H7 (cell line): Measurements from ENCODE around the gene NDUFS6. TPM values are rescaled to one million over a fixed set of nuclear protein-coding genes. Genes with fewer than 3 reads are reported as not detected.
A peak's percentile ranks its signal among the peaks of the same experiment; 100 is the strongest.

Experiments used
- DNase-seq: peaks from one replicate; pipeline ENCODE4 v3.0.0; 2012
- H3K27me3 ChIP-seq: 2 replicates; pipeline ENCODE4 v1.6.0; 2011; ENCODE audit warnings: mild to moderate bottlenecking, low read length; ENCODE audit not compliant: control insufficient read depth, insufficient read depth
- H3K36me3 ChIP-seq: replicated peaks from 2 replicates; pipeline ENCODE4 v1.5.1; 2011; ENCODE audit warnings: low read length; ENCODE audit not compliant: control insufficient read depth, insufficient read depth
- H3K4me3 ChIP-seq: 2 replicates; pipeline ENCODE4 v1.5.1; 2011; ENCODE audit warnings: low read depth, mild to moderate bottlenecking, control low read depth, low read length, moderate library complexity; ENCODE audit not compliant: insufficient read depth
- total RNA-seq: library from RNA; depleted of rRNA; stranded (reverse); fragments of >200 nt; shearing (Covaris generic); gene quantifications from 2 replicates; pipeline ENCODE4 v1.2.3, GENCODE V29; 2014; rRNA removed

The NDUFS6 gene
- total RNA-seq = 35.2 and 51.9 TPM in 2 replicates

DNA sequence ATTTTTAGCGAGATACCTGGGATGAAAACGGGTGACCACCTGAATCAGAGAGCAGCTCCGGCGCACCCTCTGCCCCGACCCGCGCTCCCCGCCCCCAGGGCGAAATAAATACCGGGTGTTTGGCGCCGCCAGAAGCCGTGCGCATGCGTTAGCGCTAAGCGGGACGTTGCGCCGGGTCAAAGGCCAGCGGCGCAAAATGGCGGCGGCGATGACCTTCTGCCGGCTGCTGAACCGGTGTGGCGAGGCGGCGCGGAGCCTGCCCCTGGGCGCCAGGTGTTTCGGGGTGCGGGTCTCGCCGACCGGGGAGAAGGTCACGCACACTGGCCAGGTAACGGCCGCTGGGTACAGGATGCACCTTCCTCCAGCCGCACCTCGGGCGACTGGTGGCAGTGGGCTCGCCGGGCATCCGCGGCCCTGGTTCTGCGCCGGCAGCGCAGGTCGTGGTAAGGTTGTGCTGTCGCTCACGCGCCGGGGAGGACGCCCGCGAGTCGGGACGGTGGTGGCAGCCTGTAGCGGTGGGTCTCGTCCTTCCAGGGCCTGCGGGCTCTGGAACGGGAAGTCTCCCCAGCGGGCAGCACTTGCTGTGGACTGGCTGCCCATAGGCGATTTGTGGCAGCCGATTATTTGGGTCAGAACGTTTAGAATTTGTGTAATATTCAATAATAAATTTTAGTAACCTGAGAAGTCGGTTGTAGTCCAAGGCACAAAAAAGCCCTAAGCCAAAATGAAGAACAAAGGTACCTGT lies at the start of gene NDUFS6:
NDUFS6 (plus strand) TSS at position 186 of the 745 bp plus-strand sequence; CDS start at position 197, 11 bp downstream.
- DNase-seq = peak; percentile 93
- H3K27me3 ChIP-seq = no peaks in the 10 kb centered on the region
- peak within 1 kb of the TSS; percentile 99 for H3K4me3 ChIP-seq
- H3K36me3 ChIP-seq = peaks cover 31% of the 10 kb centered on the region

DNA sequence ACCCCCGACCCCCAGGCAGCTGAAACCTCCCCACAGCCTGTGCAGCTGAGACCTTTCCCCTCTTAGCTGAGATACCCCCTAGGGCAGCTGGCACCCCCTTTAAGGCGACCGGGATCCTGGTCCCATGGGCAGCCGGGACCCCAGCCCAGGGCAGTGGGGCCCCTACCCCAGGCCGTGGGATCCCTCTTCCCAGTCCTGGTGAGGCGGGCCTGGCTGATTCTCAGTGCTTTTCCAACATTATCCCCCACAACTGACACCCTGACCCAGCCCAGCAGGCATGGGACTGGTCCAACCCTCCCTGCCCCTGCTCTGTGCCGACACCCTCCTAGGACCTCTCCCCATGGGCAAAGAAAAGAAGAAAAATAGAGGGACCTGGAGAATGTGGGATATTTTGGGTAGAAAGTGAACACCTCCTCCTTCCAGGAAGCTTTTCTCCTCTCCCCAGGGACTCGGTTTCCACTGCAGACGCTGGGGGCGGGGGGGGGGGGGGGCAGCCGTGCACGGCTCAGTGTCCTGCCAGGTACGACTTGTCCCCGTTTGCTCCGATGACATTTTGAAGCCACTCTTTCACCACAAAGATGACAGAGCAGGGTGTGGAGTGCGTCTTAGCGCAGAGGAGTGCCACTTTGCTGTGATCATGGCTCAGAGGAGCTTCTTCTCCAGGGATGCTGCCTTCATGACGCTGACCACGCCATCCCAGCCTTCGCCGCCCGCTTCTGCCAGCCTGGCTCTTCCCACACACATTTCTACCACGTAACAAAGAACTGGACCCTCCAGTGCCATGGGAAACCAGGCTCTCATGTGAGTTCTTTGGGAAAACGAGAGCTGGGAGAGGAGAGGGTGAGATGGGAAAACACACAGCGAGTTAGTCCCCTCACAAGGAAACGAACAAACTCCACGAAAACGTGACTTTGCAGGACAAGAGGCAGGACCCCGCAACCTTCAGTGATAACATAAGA lies 49.1 kb upstream of the NDUFS6 start:
- DNase-seq = peak; percentile 53
- Histone ChIP-seq H3K36me3 (no peaks in the 10 kb centered on the region), H3K4me3 (no peak overlapping the region), H3K27me3 (no peaks in the 10 kb centered on the region)

DNA sequence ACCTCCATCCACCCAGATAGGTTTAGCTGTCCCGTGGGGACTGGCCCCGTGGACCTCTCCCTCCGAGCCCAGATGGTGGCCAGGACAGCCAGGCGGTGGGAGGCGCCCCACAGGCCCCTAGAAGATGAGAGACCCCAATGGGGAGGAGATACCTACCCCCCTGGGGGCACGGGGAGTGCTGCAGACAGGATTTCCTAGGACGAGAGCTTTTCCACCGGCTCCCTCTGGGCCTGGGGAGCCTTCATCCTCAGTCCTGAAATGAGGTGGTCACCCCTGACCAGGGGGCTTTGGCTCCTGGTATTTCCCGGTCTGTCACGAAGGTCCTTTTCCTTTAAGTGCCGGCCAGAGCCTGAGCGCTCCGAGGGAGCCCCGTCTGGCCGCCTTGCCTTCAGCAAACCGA lies 48.3 kb upstream of the NDUFS6 start:
- H3K4me3 ChIP-seq = no peak overlapping the region
- no peaks in the 10 kb centered on the region for H3K36me3 ChIP-seq
- peak; percentile 56 for DNase-seq
- H3K27me3 ChIP-seq = no peaks in the 10 kb centered on the region

DNA sequence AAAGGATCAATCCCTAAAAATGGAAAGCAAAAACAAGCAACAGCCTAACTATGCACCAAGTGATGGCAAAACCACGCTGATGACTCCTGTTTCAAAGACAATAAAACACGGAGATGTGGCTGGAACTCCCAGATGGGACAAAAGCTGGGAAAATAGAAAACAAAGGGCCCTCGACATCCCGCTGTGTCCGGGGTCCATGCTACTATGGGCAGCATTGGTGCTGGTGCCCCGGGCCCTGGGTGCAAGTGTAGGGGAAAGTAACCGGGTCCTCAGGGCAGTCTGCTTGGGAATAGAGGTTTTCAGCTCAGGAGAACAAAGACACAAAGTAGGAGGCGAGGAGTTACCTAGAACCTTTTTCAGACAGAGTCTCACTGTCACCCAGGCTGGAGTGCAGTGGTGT lies 47.7 kb upstream of the NDUFS6 start:
- DNase-seq = peak; percentile 34
- Histone ChIP-seq H3K36me3 (no peaks in the 10 kb centered on the region), H3K4me3 (no peak overlapping the region), H3K27me3 (no peaks in the 10 kb centered on the region)

DNA sequence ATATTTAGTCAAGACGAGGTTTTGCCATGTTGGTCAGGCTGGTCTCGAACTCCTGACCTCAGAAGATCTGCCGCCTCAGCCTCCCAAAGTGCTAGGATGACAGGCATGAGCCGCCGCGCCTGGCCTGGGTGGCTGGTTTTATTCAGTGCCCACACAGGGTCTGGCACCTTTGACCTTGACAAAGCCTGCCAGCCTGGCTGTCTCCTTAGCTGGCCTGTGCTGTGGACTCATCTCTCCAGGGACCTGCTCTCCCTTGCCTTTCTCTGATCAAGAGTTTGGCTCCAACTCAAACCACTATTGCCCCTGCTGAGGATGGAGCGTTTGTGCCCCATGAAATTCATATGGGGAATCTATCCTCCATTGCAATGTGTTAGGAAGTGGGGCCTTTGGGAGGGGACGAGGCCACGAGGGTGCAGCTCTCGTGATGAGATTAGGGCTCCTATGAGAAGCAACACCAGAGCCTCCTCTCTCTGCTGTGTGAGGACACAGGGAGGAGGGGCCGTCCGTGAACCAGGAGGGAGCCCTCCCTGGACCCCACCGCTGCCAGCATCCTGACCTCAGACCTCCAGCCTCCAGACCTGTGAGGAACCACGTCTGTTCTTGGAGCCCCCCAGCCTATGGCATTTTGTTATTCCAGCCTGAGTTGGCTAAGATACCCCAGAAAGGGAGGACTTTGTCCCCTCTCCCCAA lies 46.5 kb upstream of the NDUFS6 start:
- Histone ChIP-seq H3K4me3 (no peak overlapping the region), H3K36me3 (no peaks in the 10 kb centered on the region), H3K27me3 (no peaks in the 10 kb centered on the region)
- DNase-seq = peak; percentile 27

DNA sequence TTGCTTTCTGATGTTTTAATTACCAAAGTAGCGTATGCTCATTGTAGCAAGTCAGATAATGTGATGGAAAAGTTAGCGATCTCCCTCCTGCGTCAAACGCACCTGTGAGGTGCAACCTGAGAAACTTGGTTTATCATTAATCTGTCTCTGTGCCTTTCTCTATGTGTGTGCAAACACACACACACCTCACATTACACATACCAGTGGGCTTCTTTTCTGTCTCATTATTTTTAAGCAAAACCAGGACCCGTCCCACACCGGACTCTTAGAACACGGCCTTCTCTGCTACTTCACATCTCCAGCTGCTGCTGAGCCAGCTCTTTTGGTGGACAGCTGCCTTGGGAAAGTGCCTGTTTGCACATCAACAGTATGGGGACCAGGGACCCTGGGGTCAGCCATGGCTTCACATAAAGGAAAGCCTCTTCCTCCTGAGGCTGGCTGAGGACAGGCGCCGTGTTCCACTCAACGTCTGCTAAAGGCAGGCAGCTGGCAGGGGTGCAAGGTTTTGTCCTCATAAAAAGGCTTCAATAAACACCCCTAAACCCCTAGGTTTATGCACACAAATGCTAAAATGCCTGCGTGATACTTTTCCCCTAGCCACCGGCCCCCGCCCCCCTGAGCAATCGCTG lies 45.8 kb upstream of the NDUFS6 start:
- H3K4me3 ChIP-seq = no peak overlapping the region
- no peaks in the 10 kb centered on the region for H3K36me3 ChIP-seq
- H3K27me3 ChIP-seq = no peaks in the 10 kb centered on the region
- peak; percentile 55 for DNase-seq

DNA sequence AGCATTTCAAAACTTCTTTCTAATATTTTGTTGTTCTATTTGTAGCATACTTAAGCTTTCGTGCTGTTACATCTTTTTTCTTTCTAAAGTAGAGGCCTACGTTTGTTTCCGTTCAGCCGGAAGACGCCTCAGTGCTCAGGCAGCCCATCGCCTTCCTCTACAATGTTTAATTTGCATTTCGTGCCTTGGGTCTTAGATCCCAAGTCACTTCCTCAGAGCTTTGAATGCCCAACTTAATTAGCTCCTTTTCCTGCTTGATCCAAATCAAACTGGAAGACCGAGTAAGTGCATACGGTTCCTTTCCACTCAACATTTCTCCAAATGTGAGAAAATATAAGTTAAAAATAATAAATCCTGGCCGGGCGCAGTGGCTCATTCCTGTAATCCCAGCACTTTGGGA lies 44.7 kb upstream of the NDUFS6 start:
- no peaks in the 10 kb centered on the region for H3K27me3 ChIP-seq
- H3K4me3 ChIP-seq = no peak overlapping the region
- no peaks in the 10 kb centered on the region for H3K36me3 ChIP-seq
- peak; percentile 58 for DNase-seq

DNA sequence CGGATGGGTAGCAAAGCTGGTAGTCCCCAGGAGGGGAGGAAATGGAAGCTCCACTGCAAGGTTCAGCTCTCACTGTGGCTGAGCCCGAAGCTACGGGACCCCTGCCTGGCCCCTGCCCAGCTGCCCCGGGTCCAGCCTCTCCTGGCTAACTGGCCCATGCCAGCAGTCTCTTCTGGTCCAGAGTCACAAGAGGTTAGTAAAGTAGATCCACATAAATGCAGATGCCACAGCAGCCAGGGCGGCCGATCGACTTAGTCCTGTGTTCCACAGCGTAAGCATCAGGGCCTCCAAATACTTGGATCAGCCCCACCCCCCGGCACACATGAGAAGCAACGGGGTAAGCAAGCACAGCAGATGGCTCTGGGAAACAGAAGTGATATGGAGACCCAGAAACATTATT lies 43.7 kb upstream of the NDUFS6 start:
- Histone ChIP-seq H3K36me3 (no peaks in the 10 kb centered on the region), H3K4me3 (no peak overlapping the region), H3K27me3 (no peaks in the 10 kb centered on the region)
- DNase-seq = peak; percentile 38

DNA sequence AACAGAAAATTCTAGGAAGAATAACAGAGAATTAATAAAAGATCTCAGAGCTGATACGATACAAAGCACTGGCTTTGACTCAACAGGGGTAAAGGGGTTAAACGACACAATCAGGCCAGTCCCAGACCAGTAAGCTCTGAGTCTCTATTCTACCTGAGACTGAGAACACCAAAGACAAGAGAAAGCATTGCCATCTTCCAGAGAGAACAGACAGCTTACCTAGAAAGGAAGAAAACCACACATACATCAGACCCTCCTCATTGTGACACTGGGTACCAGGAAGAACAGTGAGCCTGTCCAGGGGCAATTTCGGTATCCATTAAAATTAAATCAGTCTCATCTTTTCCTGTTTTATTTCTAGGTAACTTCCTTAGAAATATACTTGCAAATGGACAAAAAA lies 42.6 kb upstream of the NDUFS6 start:
- Histone ChIP-seq H3K27me3 (no peaks in the 10 kb centered on the region), H3K36me3 (no peaks in the 10 kb centered on the region), H3K4me3 (no peak overlapping the region)
- DNase-seq = no peak

DNA sequence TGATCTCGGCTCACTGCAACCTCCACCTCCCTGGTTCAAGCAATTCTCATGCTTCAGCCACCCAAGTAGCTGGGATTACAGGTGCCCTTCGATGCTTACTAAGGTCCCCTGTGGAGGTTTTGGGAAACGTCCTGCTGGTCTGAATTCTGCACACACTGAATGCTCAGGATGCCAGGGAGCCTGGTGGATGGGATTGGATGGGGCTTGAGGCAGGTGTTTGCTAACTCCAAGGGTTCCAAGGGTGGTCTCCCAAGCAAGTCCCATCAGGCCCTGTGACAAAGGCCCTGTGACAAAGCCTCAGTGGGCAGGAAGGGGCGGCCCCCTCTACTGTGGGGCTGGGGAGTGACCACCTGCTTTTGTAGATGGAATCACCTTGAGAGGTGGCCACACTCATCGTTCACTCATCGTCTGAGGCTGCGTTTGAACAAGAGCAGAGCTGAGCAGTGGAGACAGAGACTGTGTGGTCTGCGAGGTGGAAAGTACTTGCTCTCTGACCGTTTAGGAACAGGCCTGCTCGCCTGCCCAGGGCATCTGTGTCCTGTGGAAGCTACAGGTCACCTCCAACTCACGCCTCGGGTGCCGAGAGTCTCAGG lies 41.7 kb upstream of the NDUFS6 start:
- Histone ChIP-seq H3K36me3 (no peaks in the 10 kb centered on the region), H3K27me3 (no peaks in the 10 kb centered on the region), H3K4me3 (no peak overlapping the region)
- peak; percentile 50 for DNase-seq

DNA sequence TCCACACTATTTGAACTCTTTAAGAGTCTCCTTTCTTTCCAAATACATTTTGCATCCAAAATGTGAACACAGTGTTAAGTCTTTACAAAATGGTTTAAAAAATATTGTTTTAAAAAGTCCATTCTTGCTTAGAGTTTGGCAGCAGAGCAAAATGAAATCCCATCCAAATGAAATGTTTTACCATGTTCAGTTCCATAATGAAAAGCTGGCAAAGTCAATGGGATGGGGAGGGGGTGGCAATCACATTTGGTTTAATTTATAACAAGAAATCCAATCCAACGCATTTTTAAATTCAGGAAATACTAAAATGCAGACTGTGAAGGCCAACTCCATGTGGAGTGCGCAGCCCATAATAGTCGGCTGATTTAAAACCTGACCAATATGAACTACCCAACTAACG lies 41.0 kb upstream of the NDUFS6 start:
- no peak for DNase-seq
- Histone ChIP-seq H3K4me3 (no peak overlapping the region), H3K27me3 (no peaks in the 10 kb centered on the region), H3K36me3 (no peaks in the 10 kb centered on the region)

DNA sequence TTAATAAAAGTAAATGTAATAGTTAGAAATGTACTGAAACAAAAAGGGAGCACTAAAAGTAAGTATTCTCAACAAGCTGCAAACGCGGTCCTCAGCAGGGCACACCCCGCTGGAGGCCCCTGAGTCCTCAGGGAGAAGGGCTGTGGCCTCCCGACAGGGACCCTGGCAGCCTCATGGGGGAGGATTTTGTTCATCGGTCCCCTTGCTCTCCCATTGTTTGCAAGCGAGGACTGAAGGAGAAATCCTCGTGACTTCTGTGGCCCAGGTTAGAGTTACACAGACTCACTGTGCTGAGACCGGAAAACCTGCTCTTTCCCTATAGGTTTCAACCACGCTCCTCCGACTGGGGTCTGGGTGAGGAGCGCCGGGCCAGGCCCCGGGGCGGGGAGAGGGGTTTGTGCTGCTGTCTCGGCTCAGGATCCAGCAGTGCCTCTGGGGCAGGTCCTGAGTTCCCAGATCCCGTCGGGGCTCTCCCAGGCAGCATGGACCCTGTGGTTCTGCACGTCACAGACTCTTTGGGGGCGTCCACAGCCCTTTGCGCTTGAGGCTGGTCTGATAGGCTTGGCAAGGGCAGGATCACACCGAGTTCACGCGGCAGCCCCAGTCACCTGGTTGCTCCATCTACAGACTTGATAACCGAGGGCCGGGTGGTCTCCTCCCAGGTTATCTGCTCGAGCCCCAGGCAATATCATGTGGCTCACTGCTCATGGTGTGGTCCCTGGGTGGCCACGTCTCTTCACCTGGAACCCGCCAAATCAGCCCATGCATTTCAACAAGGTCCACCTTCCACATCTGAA lies 40.4 kb upstream of the NDUFS6 start:
- Histone ChIP-seq H3K36me3 (no peaks in the 10 kb centered on the region), H3K27me3 (no peaks in the 10 kb centered on the region), H3K4me3 (no peak overlapping the region)
- DNase-seq = peak; percentile 71

DNA sequence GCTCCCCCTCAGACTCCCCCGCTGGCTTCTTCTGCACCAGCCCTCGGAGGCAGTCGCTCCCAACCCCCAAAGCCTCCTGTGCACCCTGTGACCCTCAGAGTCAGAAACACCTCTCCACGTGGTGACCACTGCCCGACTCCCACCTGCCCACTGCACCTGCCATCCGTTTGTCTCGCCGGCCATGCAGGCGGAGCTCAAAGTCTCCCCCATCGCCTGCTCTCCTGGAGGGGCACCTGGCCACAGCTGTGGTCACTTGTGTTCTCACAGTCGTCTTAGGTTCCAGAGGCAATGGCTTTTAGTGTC lies 39.8 kb upstream of the NDUFS6 start:
- H3K36me3 ChIP-seq = no peaks in the 10 kb centered on the region
- no peaks in the 10 kb centered on the region for H3K27me3 ChIP-seq
- no peak overlapping the region for H3K4me3 ChIP-seq
- DNase-seq = no peak
